HG03064 (cell line): ENCODE data around the gene TRIM56.
"Not testable (repeated sequence)": the region's sequence is repeated elsewhere in the genome, so short reads cannot be mapped to it uniquely, and the experiment has no call there.

ENCODE experiments used
- ATAC-seq: cut with Tn5 transposase; IDR thresholded peaks from one replicate; pipeline ENCODE4 v1.9.1; 2021; ENCODE audit warnings: low read depth; ENCODE audit not compliant: unreplicated experiment

TRIM56 gene

DNA sequence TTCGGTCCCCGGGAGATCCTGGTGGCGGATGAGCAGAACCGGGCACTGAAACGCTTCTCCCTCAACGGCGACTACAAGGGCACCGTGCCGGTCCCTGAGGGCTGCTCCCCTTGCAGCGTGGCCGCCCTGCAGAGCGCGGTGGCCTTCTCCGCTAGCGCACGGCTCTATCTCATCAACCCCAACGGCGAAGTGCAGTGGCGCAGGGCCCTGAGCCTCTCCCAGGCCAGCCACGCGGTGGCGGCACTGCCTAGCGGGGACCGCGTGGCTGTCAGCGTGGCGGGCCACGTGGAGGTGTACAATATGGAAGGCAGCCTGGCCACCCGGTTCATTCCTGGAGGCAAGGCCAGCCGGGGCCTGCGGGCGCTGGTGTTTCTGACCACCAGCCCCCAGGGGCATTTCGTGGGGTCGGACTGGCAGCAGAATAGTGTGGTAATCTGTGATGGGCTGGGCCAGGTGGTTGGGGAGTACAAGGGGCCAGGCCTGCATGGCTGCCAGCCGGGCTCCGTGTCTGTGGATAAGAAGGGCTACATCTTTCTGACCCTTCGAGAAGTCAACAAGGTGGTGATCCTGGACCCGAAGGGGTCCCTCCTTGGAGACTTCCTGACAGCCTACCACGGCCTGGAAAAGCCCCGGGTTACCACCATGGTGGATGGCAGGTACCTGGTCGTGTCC is 3.7 kb downstream of the TRIM56 start:
- no peak for ATAC-seq

DNA sequence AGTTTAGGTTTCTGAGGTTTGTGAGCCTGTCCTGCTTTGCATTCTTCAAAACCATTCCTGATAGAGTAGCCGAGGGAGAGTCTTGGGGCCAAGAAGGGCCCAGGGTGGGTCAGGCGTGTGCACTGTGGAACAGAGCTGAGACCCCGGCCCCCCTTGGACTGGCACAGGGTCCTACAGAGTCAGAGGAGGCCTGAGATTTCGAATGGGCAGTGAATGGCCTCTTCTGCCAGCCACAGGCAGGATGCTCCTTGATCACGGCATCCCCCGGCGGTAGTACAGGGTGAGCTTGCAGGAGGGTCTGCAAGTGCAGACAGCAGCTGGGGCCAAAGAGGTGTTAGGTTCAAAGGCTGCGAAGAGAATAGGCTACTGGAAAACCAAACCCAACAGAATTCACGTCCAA is 4.6 kb downstream of the TRIM56 start:
- no peak for ATAC-seq

DNA sequence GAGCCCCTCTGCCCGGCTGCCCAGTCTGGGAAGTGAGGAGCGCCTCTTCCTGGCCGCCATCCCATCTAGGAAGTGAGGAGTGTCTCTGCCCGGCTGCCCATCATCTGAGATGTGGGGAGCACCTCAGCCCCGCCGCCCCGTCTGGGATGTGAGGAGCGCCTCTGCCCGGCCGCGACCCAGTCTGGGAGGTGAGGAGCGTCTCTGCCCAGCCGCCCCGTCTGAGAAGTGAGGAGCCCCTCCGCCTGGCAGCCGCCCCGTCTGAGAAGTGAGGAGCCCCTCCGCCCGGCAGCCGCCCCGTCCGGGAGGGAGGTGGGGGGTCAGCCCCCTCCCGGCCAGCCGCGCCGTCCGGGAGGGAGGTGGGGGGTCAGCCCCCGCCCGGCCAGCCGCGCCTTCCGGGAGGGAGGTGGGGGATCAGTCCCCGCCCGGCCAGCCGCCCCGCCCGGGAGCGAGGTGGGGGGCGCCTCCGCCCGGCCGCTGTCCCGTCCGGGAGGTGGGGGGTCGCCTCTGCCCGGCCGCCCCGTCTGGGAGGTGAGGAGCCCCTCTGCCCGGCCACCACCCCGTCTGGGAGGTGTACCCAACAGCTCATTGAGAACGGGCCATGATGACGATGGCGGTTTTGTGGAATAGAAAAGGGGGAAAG is 7.1 kb downstream of the TRIM56 start:
- not testable (repeated sequence) for ATAC-seq

DNA sequence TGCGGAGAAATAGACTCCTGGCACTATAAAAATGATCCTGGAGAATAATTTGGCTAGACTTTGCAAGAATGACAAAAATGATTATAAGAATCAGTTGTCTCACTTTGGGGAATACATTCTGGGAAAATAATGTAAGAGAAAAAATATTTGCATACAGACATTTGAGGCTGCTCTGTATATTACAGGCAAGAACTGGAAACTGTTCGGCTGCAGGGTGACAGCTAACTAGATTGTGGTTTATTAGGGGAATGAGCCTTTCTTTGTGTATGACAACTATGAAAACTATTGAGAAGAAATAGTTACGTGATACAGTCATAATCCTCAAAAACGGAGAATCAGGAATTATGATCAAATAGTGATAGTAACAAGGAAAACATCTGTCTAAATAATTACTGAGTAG is 8.6 kb downstream of the TRIM56 start:
- no peak for ATAC-seq

DNA sequence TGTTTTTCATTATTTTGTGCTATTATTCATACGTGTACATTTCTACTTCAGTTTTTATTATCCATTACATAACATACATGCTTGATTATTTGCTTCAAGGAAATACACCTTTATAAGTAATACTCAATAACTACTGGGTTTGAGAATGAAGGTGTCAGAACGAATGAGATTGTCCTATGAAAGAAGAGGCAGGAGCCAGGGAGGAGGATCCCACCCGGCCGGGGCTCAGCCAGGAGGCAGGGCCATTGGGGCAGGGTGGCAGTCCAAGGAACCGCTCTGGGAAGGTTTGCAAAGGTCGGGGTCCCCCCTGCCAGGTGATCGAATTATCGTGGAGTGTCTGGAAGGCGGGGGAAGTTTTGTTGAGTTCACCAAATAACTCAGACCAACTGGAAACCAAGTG is 9.1 kb downstream of the TRIM56 start:
- ATAC-seq = no peak

DNA sequence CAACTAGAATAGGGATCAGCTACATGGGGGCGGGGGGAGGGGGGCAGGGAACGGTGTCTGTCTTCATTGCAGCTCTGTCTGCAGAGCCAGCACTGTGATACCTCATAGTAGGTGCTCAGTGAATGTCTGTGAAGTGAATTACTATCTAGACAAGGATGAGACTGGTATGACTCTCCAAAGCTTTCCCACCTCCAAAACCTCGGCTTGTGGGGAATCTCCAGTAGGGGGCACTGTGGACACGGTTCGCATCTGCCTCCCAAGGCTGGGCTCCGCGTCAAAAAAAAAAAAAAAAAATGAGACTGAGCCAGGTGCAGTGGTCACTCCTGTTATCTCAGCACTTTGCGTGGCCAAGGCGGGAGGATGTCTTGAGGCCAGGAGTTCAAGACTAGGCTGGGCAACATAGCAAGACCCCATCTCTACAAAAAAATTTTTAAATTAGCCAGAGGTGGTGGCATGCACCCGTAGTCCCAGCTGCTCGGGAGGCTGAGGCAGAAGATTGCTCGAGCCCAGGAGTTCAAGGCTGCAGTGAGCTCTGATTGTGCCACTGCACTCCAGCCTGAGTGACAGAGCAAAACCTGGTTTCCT is 9.6 kb downstream of the TRIM56 start:
- ATAC-seq = no peak

DNA sequence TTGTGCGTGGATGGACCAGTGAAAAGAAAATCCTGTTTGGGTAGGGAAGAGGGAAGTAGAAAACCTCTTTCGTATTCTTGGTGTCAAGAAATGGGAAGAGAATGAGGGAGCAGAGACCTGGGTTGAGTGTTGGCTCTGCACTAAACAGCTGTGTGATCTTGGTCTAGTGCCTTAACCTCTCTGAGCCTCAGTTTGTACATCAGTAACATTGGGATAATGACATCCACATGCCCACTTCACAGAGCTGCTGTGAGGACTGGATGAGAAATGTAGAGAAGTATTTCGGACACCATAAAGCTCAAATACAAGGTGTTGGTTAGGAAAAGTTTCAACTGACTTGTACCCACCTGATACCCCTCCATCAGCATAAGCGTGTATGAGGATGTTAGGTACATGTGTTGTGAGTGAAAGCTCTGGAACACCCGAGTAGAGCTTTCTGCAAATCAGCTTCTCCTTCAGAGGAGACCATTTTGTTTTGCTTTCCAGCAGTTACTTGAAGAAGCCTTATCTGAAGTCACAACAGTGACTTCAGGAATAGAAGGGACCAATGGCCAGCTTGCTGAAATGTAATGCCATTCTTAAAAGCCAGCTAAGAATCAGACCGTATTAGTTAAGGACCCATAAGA is 11.2 kb downstream of the TRIM56 start:
- no peak for ATAC-seq

DNA sequence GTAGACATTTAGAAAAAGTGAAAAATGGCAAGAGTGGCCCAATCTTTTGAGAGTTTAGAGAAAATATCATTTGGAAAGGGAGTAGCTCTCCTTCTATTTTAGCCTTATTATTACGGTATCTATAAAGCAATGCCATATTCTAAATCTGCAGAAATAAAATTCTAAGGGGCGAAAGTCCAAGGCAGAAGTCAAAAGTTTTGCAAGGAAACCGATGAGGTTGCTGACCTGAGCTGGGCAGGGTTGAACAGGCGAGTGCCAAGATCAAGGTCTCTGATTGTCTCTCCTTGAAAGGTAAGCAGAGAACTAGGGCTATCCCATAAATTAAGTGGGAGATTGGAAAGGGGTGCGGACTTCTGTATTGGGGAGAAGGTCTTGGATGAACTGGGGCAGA is 11.7 kb downstream of the TRIM56 start:
- no peak for ATAC-seq

DNA sequence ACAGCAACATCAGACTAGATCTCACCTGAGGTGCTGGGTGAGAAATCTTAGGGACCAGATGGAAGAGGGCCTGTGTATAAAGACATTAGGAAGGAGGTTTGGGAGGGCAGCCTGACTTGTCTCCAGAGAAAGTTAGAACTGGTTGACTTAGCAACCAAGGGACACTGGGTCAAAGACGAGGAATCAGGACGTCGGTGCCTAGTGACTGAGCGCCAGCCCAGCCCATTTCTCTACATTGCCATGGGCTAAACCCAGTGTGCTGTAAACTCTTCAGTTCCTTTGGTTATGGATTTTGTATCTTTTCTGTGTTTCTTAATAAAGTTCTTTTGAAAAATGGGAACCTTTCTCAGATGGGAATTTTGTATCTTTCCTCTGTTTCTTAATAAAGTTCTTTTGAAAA is 12.3 kb downstream of the TRIM56 start:
- no peak for ATAC-seq

DNA sequence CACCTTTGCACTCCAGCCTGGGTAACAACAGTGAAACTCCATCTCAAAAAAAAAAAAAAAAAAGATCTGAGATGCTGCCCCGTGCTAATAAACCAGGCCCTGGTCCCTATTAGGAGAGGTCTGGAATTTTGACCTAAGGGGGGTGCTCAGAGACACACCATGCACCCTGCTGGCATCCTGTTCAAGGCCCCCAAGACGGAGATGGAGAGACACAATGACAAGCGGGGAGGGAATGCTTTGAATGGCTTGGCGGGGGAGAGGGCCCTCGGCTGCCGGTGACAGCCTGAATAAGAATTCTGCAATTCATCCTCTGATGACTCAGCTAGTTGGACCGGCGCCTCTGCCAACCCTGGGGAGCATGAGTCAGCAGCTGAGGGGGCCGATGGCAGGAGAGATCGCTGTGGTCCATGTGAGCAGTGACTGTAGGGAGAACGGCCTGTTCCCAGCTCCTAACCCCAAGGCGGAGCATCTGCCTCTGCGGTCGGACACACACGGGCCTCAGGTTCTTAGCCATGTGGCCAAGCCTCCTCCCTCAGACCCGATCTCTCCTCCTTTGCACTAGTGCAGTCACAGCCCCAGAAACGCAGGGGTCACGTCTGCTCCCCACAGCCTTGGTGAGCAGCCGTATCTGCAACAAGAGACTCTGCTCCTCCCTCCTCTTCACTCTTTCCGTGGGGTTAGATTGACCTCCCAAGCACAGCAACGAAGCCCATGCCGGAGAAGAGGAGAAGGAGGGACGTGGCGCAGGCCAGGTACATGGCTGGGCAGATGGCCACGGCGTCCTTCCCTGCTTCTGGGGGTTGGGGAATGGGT is 14.9 kb downstream of the TRIM56 start:
- ATAC-seq = no peak

DNA sequence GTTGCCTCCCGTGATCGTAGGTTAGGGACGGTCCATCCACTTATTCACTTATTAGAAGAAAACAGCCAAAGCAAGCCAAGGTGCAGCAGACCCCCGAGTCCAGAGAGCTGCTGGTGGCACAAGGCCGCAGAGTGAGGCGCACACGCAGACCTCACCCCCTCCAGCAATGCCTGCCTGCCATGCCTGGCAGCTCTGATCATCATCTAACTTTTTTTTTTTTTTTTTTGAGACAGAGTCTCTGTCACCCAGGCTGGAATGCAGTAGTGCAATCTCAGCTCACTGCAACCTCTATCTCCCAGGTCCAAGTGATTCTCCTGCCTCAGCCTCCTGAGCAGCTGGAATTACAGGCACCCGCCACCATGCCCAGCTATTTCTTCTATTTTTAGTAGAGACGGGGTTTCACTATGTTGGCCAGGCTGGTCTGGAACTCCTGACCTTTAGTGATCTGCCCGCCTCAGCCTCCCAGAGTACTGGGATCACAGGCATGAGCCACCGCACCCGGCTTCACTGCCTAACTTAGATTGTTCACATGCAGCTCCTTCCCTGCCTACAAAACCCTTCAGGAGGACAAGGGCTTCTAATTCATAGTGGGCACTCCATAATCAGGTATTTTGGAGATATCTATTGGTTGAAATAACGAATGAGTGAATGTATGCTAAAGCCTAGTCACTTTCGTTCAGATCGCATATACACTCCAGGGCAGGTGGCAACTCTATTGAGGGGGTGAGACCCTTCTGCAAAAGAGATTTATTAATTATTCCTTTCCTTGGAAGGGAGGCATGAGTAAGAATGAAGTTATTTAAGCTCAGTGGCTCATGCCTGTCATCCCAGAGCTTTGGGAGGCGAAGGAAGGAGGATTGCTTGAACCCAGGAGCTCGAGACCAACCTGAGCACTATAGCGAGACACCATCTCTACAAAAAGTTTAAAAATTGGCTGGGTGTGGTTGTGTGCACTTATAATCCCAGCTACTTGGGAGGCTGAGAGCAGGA is 15.9 kb downstream of the TRIM56 start:
- no peak for ATAC-seq

DNA sequence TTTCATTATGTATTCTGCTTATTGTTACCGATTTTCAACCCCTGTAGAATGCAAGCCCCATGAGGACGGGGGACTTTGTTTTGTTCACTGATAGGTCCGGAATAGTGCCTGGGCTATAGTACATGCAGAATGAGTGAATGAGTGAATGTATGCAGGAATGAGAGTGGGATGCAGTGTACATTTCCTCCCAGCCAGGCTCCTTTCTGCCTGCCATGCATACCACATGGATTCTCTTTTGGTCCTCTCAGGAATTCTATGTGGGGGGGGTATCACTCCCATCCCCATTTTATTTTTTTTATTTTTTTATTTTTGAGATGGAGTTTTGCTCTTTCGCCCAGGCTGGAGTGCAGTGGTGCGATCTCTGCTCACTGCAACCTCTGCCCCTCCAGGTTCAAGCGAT is 16.7 kb downstream of the TRIM56 start:
- no peak for ATAC-seq

DNA sequence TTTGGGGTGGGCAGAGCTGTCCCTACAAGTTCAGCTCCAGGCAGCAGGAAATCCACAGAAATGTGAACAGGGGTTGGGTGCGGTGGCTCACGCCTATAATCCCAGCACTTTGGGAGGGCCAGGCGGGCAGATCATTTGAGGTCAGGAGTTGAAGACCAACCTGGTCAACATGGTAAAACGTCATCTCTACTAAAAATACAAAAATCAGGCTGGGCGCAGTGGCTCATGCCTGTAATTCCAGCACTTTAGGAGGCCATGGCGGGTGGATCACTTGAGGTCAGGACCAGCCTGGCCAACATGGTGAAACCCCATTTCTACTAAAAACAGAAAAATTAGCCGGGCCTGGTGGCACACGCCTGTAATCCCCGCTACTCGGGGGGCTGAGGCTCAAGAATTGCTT is 18.4 kb downstream of the TRIM56 start:
- ATAC-seq = not testable (repeated sequence)

DNA sequence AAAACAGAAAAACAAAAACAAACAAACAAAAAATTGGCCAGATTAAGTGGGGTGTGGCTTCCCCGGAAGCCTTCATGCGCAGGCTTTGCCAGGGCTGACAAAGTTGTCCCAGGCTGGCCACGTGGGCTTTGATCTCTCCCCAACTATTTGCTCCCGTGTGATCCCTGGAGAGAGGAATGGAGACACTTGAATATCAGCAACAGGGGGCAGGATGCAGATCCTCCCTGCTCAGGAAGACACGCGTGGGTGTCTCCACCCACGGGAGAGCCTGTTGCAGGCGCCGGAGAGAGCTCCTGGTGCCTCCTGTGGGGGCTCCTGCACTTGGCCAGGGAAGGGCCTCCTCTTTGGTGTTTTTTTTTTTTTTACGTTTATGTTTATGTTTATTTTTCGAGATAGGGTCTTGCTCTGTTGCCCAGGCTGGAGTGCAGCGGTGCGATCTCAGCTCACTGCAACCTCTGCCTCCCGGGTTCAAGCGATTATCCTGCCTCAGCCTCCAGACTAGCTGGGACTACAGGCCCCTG is 19.0 kb downstream of the TRIM56 start:
- no peak for ATAC-seq

DNA sequence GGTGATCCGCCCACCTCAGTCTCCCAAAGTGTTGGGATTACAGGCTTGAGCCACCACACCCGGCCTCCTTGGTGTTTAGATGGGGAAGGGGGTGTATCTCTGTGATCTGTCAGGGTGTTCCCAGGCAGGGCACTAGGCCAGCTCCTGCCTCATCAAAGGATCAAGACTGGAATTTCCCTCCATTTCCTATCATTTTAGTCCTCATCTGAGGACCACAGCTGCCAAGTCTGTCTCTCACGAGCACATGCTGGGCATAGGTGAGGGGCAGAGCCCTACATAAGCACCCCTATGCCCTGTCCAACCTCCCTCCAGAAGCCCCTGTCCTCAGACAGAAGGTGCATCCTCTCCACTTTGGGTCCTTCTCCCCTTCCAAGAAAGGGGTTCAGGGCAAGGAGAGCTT is 19.5 kb downstream of the TRIM56 start:
- no peak for ATAC-seq

DNA sequence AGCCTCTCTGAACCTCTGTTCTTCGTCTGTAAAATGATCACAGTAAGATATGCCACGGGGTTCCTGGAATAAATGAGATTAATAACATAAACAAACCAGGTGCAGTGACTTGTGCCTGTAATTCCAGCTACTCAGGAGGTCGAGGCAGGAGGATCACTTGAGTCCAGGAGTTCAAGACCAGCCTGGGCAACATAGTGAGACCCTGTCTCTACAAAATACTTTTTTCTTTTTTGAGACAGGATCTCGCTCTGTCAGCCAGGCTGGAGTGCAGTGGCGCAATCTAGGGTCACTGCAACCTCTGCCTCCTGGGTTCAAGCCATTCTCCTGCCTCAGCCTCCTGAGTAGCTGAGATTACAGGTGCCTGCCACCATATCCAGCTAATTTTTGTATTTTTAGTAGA is 20.0 kb downstream of the TRIM56 start:
- not testable (repeated sequence) for ATAC-seq

DNA sequence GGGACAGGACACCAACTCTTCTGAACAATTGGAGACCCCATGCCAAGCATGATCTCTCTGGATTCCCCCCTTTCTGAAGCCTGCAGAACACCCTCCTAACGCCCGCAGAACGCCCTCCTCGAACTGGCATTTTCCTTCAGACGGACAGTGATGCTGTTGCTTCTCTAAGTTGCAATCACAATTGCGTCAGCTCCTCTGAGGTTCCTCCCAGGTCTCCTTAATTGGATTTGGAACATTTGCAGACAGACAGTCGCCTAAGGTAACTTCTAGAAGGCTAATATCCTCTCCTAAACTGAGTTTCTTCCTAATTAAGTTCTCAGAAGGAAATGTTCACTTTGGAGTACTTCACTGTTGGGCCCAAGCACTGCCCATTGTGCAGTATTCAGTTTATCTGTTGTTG is 21.1 kb downstream of the TRIM56 start:
- no peak for ATAC-seq

DNA sequence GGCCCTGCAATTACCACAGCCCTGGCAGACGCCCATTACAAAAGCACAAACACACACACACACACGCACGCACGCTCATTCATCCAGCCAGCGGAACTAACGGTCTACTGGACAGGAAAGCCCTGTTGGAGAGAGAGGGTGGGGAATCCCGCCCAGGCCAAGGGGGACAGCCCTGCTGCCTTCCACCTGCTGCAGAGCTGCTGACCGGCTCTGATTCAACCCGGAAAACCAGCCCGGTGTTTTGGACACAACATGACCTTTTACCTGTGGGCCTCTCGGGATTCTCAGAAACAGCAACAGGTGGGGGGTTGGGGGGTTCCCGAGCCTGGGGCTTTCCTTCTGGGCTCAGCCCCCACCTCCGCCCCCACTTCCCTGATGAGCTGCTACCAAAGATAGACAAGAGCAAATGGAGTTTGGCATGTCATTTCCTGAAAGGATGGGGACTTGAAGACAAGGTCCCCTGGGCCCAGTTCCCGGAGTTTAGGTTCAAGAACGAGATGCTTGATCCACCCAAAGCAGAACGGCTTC is 23.1 kb downstream of the TRIM56 start:
- no peak for ATAC-seq

DNA sequence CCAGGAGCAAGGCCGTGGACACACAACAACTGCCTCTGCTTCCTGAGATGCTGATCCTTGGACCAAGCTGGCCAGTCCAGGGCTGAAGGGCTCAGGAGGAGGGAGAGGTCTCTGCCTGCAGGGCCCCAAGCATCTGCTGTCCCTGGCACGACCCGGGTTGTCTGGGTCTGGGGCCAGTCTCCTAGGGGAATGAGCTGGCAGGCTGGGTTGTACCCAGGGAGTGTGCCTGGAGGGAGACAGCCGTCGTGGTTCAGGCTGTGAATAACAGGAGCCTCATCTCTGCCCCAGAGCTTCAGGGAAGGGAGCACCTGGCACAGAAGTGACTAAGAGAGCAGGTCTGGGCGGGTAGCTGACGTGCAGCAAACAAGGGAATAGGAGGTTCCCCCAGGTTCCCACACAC is 23.7 kb downstream of the TRIM56 start:
- ATAC-seq = no peak
